Lower leg skin (tissue), 3 donors: ENCODE results near the gene CAMSAP2.

ENCODE experiments used
- POLR2A ChIP-seq, 2 donors: fragments of 450-650 bp; IDR thresholded peaks; one replicate each; pipeline ENCODE4 v1.6.1; 2016 to 2017; ENCODE audit warnings: antibody characterized with exemption in 2 of 2, mild to moderate bottlenecking in 1 of 2, moderate library complexity in 1 of 2
- TF ChIP-seq, protein P1 (sequence below), 3 donors: fragments of 450-650 bp; IDR thresholded peaks; one replicate each; pipeline ENCODE4 v1.5.1; 2016; ENCODE audit warnings: antibody characterized with exemption in 3 of 3, mild to moderate bottlenecking in 3 of 3, moderate library complexity in 2 of 3

DNA sequence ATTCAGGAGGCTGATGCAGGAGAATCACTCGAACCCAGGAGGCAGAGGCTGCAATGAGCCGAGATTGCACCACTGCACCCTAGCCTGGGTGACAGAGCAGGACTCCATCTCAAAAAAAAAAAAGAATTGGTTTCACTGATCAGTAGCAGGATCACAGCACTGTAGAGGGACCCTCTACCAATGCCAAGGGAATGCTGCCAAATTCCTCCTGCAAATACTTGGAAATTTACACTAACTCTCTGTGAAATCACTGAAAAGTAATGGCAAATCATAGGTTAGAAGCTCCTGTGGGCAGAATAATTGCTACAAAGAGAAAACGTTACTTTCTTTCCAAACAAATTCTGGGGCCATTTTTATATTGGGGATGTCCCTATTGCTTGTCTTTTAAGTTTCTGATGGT lies 127.4 kb downstream of the CAMSAP2 start:
- TF ChIP-seq, protein P1, sequence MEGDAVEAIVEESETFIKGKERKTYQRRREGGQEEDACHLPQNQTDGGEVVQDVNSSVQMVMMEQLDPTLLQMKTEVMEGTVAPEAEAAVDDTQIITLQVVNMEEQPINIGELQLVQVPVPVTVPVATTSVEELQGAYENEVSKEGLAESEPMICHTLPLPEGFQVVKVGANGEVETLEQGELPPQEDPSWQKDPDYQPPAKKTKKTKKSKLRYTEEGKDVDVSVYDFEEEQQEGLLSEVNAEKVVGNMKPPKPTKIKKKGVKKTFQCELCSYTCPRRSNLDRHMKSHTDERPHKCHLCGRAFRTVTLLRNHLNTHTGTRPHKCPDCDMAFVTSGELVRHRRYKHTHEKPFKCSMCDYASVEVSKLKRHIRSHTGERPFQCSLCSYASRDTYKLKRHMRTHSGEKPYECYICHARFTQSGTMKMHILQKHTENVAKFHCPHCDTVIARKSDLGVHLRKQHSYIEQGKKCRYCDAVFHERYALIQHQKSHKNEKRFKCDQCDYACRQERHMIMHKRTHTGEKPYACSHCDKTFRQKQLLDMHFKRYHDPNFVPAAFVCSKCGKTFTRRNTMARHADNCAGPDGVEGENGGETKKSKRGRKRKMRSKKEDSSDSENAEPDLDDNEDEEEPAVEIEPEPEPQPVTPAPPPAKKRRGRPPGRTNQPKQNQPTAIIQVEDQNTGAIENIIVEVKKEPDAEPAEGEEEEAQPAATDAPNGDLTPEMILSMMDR (IDR thresholded peaks at IDR 0.05): no peak
- no peak for TF ChIP-seq POLR2A (IDR thresholded peaks at IDR 0.05)
